Choroid plexus epithelial cell (primary cell): ENCODE results near the gene VTI1A.

Source experiments
- DNase-seq: peaks from one replicate; pipeline ENCODE4 v3.0.0-alpha.2; 2010; ENCODE audit warnings: low read depth
- H3K4me3 ChIP-seq: 2 replicates; pipeline ENCODE4 v1.5.1; 2011; ENCODE audit warnings: low read depth, mild to moderate bottlenecking, control low read depth, low read length, moderate library complexity
- CTCF ChIP-seq: conservative IDR thresholded peaks from 2 replicates; pipeline ENCODE4 v1.5.1; 2011; ENCODE audit warnings: low read depth, mild to moderate bottlenecking, control low read depth, inconsistent platforms, low read length, moderate library complexity

The VTI1A gene

GRCh38 chr10:112581921-112582320 is 134.9 kb downstream of the VTI1A start:
- no peak overlapping the region for H3K4me3 ChIP-seq
- no peak for TF ChIP-seq CTCF
- DNase-seq, result no peak

- no peak for DNase-seq
- no peak for TF ChIP-seq CTCF
These were observed 136.4 kb downstream of the VTI1A start for GRCh38 chr10:112583236-112583939.

GRCh38 chr10:112584276-112584675 is 137.3 kb downstream of the VTI1A start:
- TF ChIP-seq CTCF, result no peak
- no peak for DNase-seq
- H3K4me3 ChIP-seq, result no peak overlapping the region

More at GRCh38 chr10:112583236-112583939, 136.4 kb downstream of the VTI1A start:
- H3K4me3 ChIP-seq, result no peak overlapping the region

GRCh38 chr10:112585126-112585525 is 138.1 kb downstream of the VTI1A start:
- no peak overlapping the region for H3K4me3 ChIP-seq
- peak; percentile 26 for DNase-seq

GRCh38 chr10:112585960-112586359 is 138.9 kb downstream of the VTI1A start:
- no peak overlapping the region for H3K4me3 ChIP-seq
- peak; percentile 18 for DNase-seq
- TF ChIP-seq CTCF, result no peak

More at GRCh38 chr10:112585126-112585525, 138.1 kb downstream of the VTI1A start:
- TF ChIP-seq CTCF, result no peak

- peak; percentile 17 for DNase-seq
- TF ChIP-seq CTCF, result no peak
- H3K4me3 ChIP-seq, result no peak overlapping the region
These were observed 140.7 kb downstream of the VTI1A start for GRCh38 chr10:112587729-112588128.
